HG02938 (cell line): ENCODE results near the gene TAF4B.
"Not testable (repeated sequence)": the region's sequence is repeated elsewhere in the genome, so short reads cannot be mapped to it uniquely, and the experiment has no call there.

Experiments
- ATAC-seq: cut with Tn5 transposase; IDR thresholded peaks from one replicate; pipeline ENCODE4 v1.9.1; 2021; ENCODE audit warnings: mild to moderate bottlenecking, moderate library complexity; ENCODE audit not compliant: unreplicated experiment

The TAF4B gene

GRCh38 chr18:26419746-26420145 lies 193.5 kb downstream of the TAF4B start:
- ATAC-seq = no peak

- ATAC-seq = no peak
Measured at GRCh38 chr18:26421503-26421902, 195.3 kb downstream of the TAF4B start.

- ATAC-seq = no peak
Measured at GRCh38 chr18:26421931-26422330, 195.7 kb downstream of the TAF4B start.

- ATAC-seq = peak; percentile 57
Measured at GRCh38 chr18:26422472-26423162, 196.4 kb downstream of the TAF4B start.

- no peak for ATAC-seq
Measured at GRCh38 chr18:26424428-26425147, 198.3 kb downstream of the TAF4B start.

- ATAC-seq = no peak
Measured at GRCh38 chr18:26425148-26425531, 198.9 kb downstream of the TAF4B start.

GRCh38 chr18:26429535-26430226 lies 203.4 kb downstream of the TAF4B start:
- no peak for ATAC-seq

GRCh38 chr18:26432651-26433424 lies 206.6 kb downstream of the TAF4B start:
- ATAC-seq = no peak

- no peak for ATAC-seq
Measured at GRCh38 chr18:26434887-26435286, 208.6 kb downstream of the TAF4B start.

- no peak for ATAC-seq
Measured at GRCh38 chr18:26435415-26436095, 209.3 kb downstream of the TAF4B start.

GRCh38 chr18:26436176-26437051 lies 210.2 kb downstream of the TAF4B start:
- ATAC-seq = no peak

GRCh38 chr18:26437634-26438033 lies 211.4 kb downstream of the TAF4B start:
- ATAC-seq = not testable (repeated sequence)

GRCh38 chr18:26438980-26439379 lies 212.7 kb downstream of the TAF4B start:
- ATAC-seq = peak; percentile 98

- no peak for ATAC-seq
Measured at GRCh38 chr18:26439537-26439936, 213.3 kb downstream of the TAF4B start.

- no peak for ATAC-seq
Measured at GRCh38 chr18:26440644-26441043, 214.4 kb downstream of the TAF4B start.
